GM19324 (cell line): ENCODE data around the gene HOXC9.

ENCODE experiments used
- ATAC-seq: cut with Tn5 transposase; IDR thresholded peaks from one replicate; pipeline ENCODE4 v1.9.1; 2021; ENCODE audit warnings: mild to moderate bottlenecking, moderate library complexity; ENCODE audit not compliant: unreplicated experiment, low FRiP score

Gene HOXC9

GRCh38 chr12:53963005-53963404 lies 37.0 kb upstream of the HOXC9 start:
- ATAC-seq, result no peak

GRCh38 chr12:53963434-53964314 lies 36.3 kb upstream of the HOXC9 start:
- no peak for ATAC-seq

GRCh38 chr12:53964315-53964713 lies 35.6 kb upstream of the HOXC9 start:
- ATAC-seq, result no peak

GRCh38 chr12:53965281-53966084 lies 34.5 kb upstream of the HOXC9 start:
- ATAC-seq, result no peak

GRCh38 chr12:53966085-53966384 lies 33.9 kb upstream of the HOXC9 start:
- no peak for ATAC-seq

GRCh38 chr12:53966385-53967133 lies 33.4 kb upstream of the HOXC9 start:
- ATAC-seq, result no peak

- ATAC-seq, result no peak
These were observed 32.5 kb upstream of the HOXC9 start for GRCh38 chr12:53967421-53967925.

- ATAC-seq, result no peak
These were observed 31.5 kb upstream of the HOXC9 start for GRCh38 chr12:53968214-53969127.

GRCh38 chr12:53969588-53970259 lies 30.2 kb upstream of the HOXC9 start:
- ATAC-seq, result no peak

GRCh38 chr12:53970451-53970850 lies 29.5 kb upstream of the HOXC9 start:
- ATAC-seq, result no peak

GRCh38 chr12:53971129-53971528 lies 28.8 kb upstream of the HOXC9 start:
- ATAC-seq, result no peak

- no peak for ATAC-seq
These were observed 28.3 kb upstream of the HOXC9 start for GRCh38 chr12:53971686-53972085.

- no peak for ATAC-seq
These were observed 27.7 kb upstream of the HOXC9 start for GRCh38 chr12:53972152-53972702.

GRCh38 chr12:53972722-53973235 lies 27.2 kb upstream of the HOXC9 start, which contains the start of gene HOXC11:
Gene HOXC11, plus strand, starts transcription at chr12:53973126. Its CDS starts 116 bp downstream, at chr12:53973242.
- ATAC-seq, result no peak

- no peak for ATAC-seq
These were observed 26.5 kb upstream of the HOXC9 start for GRCh38 chr12:53973236-53974042.

GRCh38 chr12:53974084-53975063 lies 25.6 kb upstream of the HOXC9 start, which contains the start of gene HOTAIR:
Gene HOTAIR, minus strand, starts transcription at chr12:53974954.
- ATAC-seq, result no peak

- ATAC-seq, result no peak
These were observed 24.9 kb upstream of the HOXC9 start for GRCh38 chr12:53975064-53975471.
